ENCODE data around the gene KRTAP12-2.

The KRTAP12-2 gene

GRCh38 chr21:44653123-44653522 lies 13.6 kb downstream of the KRTAP12-2 start:
- CTCF ChIA-PET: no interaction called here
- H3K9me3 ChIP-seq (ENCODE audit: control insufficient read depth, insufficient read depth, low read depth, low read length): no peaks in the 10 kb centered on the region
- no peaks in the 10 kb centered on the region for H3K36me3 ChIP-seq (ENCODE audit: control insufficient read depth in 2 of 2, insufficient read depth in 1 of 2, low read length in 2 of 2)
- TF ChIP-seq ZNF157 (tag by site-specific recombination; IDR thresholded peaks at IDR 0.05) (no peak), ZNF121 (tag by site-specific recombination; IDR thresholded peaks at IDR 0.05) (no peak), ZNF211 (tag by site-specific recombination; IDR thresholded peaks at IDR 0.05; ENCODE audit: low read depth) (no peak), MEIS1 (CRISPR knock-in tag; IDR thresholded peaks at IDR 0.05; ENCODE audit: borderline replicate concordance) (no peak), ZNF37A (tag by site-specific recombination; IDR thresholded peaks at IDR 0.05) (no peak), ZNF600 (tag by site-specific recombination; IDR thresholded peaks at IDR 0.05) (no peak), HOXA7 (CRISPR knock-in tag; IDR thresholded peaks at IDR 0.05; ENCODE audit: borderline replicate concordance) (no peak), ZNF830 (tag by site-specific recombination; IDR thresholded peaks at IDR 0.05; ENCODE audit: low read depth) (no peak)
- H3K4me3 ChIP-seq (ENCODE audit: low read depth, low read length): no peak overlapping the region
- H3K27ac ChIP-seq (ENCODE audit: extremely low read depth, low read depth, low read length): no peak overlapping the region
- POLR2A ChIA-PET: no interaction called here
- no peaks in the 10 kb centered on the region for H3K4me1 ChIP-seq (ENCODE audit: control insufficient read depth, insufficient read depth, low read length)

DNA sequence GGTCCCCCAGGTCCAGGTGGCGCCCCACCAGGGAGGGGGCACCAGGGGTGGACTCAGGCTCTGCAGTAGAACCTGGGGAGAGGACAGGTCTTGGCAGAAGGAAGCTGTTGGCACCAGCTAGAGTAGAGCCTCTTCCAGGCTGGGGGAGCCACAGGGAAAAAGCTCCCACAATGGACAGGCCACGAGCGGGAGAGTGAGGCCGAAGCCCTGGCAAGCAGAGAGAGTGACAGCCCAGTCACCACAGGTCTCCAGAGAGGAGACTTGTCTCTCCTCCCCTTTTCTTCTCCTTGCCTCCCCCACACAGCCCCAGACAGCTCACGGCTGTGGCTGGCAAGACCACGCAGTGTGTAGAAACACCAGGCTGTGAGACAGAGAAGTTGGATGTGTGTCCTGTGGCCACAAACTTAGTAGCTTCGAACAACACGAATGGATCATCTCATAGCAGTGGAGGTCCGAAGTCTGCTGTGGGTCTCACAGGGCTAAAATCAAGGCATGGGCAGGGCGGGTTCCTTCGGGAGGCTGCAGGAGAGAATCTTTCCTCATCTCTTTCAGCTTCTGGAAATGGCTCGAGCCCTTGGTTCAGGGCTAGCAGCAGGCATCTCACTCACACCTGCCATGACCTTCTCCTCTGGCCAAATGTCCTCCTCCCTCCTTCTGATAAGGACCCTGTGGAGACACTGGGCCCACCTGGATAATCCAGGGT lies 15.6 kb downstream of the KRTAP12-2 start:
- CTCF ChIA-PET: interaction anchor here (0.6 kb wide), 1 partner anchor 21 kb away, joined by 3 read pairs; no protein-coding TSS in a partner anchor
- Histone ChIP-seq H3K36me3 (ENCODE audit: control insufficient read depth in 2 of 2, insufficient read depth in 1 of 2, low read length in 2 of 2) (no peaks in the 10 kb centered on the region), H3K9me3 (ENCODE audit: control insufficient read depth, insufficient read depth, low read depth, low read length) (no peaks in the 10 kb centered on the region), H3K4me1 (ENCODE audit: control insufficient read depth, insufficient read depth, low read length) (no peaks in the 10 kb centered on the region), H3K27ac (ENCODE audit: extremely low read depth, low read depth, low read length) (no peak overlapping the region), H3K4me3 (ENCODE audit: low read depth, low read length) (no peak overlapping the region)
- TF ChIP-seq, protein P1, sequence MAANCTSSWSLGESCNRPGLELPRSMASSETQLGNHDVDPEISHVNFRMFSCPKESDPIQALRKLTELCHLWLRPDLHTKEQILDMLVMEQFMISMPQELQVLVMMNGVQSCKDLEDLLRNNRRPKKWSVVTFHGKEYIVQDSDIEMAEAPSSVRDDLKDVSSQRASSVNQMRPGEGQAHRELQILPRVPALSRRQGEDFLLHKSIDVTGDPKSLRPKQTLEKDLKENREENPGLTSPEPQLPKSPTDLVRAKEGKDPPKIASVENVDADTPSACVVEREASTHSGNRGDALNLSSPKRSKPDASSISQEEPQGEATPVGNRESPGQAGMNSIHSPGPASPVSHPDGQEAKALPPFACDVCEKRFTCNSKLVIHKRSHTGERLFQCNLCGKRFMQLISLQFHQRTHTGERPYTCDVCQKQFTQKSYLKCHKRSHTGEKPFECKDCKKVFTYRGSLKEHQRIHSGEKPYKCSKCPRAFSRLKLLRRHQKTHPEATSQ (tag by site-specific recombination; IDR thresholded peaks at IDR 0.05): no peak
- TF ChIP-seq ZBTB8A (tag by site-specific recombination; IDR thresholded peaks at IDR 0.05) (no peak), ZNF596 (tag by site-specific recombination; IDR thresholded peaks at IDR 0.05) (no peak), ZNF16 (tag by site-specific recombination; IDR thresholded peaks at IDR 0.05; ENCODE audit: low read depth) (no peak), ZFP69B (tag by site-specific recombination; IDR thresholded peaks at IDR 0.05) (no peak), SP3 (tag by site-specific recombination; IDR thresholded peaks at IDR 0.05) (no peak), ZNF791 (tag by site-specific recombination; IDR thresholded peaks at IDR 0.05) (no peak), ZNF626 (tag by site-specific recombination; IDR thresholded peaks at IDR 0.05) (no peak), ZNF280C (tag by site-specific recombination; IDR thresholded peaks at IDR 0.05) (no peak), ZNF645 (tag by site-specific recombination; IDR thresholded peaks at IDR 0.05) (no peak), WT1 (tag by site-specific recombination; IDR thresholded peaks at IDR 0.05) (no peak), ZNF664 (tag by site-specific recombination; IDR thresholded peaks at IDR 0.05) (no peak), MZF1 (tag by site-specific recombination; IDR thresholded peaks at IDR 0.05; ENCODE audit: borderline replicate concordance) (no peak), ZNF292 (tag by site-specific recombination; IDR thresholded peaks at IDR 0.05; ENCODE audit: borderline replicate concordance, low read depth) (no peak)
- POLR2A ChIA-PET: no interaction called here
